Endodermal cell (in vitro differentiated cells): ENCODE measurements around the gene AAMDC. TPM values are rescaled to one million over a fixed set of nuclear protein-coding genes. Genes with fewer than 3 reads are reported as not detected.
A peak's percentile ranks its signal among the peaks of the same experiment; 100 is the strongest.
"Not testable (repeated sequence)": the region's sequence is repeated elsewhere in the genome, so short reads cannot be mapped to it uniquely, and the experiment has no call there.

Source experiments
- DNase-seq: peaks from one replicate; pipeline ENCODE4 v3.0.0-alpha.2; 2017
- H3K27ac ChIP-seq: 2 replicates; pipeline ENCODE4 v1.5.1; 2013; ENCODE audit warnings: mild to moderate bottlenecking, low read depth, low read length, moderate library complexity
- H3K27me3 ChIP-seq: 2 replicates; pipeline ENCODE4 v1.6.1; 2013; ENCODE audit warnings: mild to moderate bottlenecking, low read length, moderate library complexity; ENCODE audit not compliant: insufficient read depth, control insufficient read depth, poor library complexity, severe bottlenecking
- H3K36me3 ChIP-seq: 2 replicates; pipeline ENCODE4 v1.7.0; 2013; ENCODE audit warnings: mild to moderate bottlenecking, low read length, moderate library complexity; ENCODE audit not compliant: control insufficient read depth, insufficient read depth
- H3K4me1 ChIP-seq: one replicate; pipeline ENCODE4 v1.7.0; 2013; ENCODE audit warnings: low read length; ENCODE audit not compliant: control insufficient read depth, insufficient read depth
- H3K4me3 ChIP-seq: 2 replicates; pipeline ENCODE4 v1.5.1; 2013; ENCODE audit warnings: mild to moderate bottlenecking, low read length, moderate library complexity
- H3K9ac ChIP-seq: 2 replicates; pipeline ENCODE4 v1.6.1; 2013; ENCODE audit warnings: mild to moderate bottlenecking, low read length, moderate library complexity; ENCODE audit not compliant: poor library complexity, severe bottlenecking; ENCODE audit errors: extremely low read depth
- H3K9me3 ChIP-seq: 2 replicates; pipeline ENCODE4 v1.6.1; 2013; ENCODE audit warnings: mild to moderate bottlenecking, low read length, moderate library complexity; ENCODE audit not compliant: control insufficient read depth
- H3K27ac Mint-ChIP-seq: 2 replicates; pipeline ENCODE4 v1.8.0; 2020; ENCODE audit warnings: mixed read lengths
- H3K27me3 Mint-ChIP-seq: 2 replicates; pipeline ENCODE4 v1.8.0; 2021; ENCODE audit warnings: mild to moderate bottlenecking, mixed read lengths; ENCODE audit not compliant: insufficient read depth
- H3K36me3 Mint-ChIP-seq: 2 replicates; pipeline ENCODE4 v1.8.0; 2020; ENCODE audit warnings: low read depth, mixed read lengths
- H3K4me1 Mint-ChIP-seq: 2 replicates; pipeline ENCODE4 v1.8.0; 2020; ENCODE audit warnings: mixed read lengths
- H3K4me3 Mint-ChIP-seq: 2 replicates; pipeline ENCODE4 v1.8.0; 2020; ENCODE audit warnings: mild to moderate bottlenecking, moderate library complexity, mixed read lengths
- H3K9me3 Mint-ChIP-seq: 2 replicates; pipeline ENCODE4 v1.8.0; 2020; ENCODE audit warnings: mild to moderate bottlenecking, mixed read lengths
- CTCF ChIP-seq: fragments of 200-600 bp; sonication (generic); conservative IDR thresholded peaks from 2 replicates; pipeline ENCODE4 v1.5.0; 2021; ENCODE audit warnings: antibody characterized with exemption, mild to moderate bottlenecking
- WGBS, 2 experiments: methylation state at CpG; one replicate each; pipeline versions ENCODE4 v1.1.5 to v1.1.7; 2013; ENCODE audit warnings: missing lambda C conversion rate in 2 of 2, mixed read lengths in 1 of 2; ENCODE audit not compliant: insufficient coverage in 1 of 2, insufficient read length in 1 of 2; 5-methylcytosine and 5-hydroxymethylcytosine counted together
- total RNA-seq, 2 donors: library from RNA; stranded (reverse); fragmentation: NEBNext Ultra II Directional in 1 of 2; extraction: Animal tissue kit (Norgen Biotek cat#: 25700) in 1 of 2; gene quantifications; 2 replicates in 1 of 2; 3 replicates in 1 of 2; pipeline ENCODE4 v1.2.1, GENCODE V29; 2021

The AAMDC gene
- total RNA-seq, 2 donors from 2014 or later: 19.0 to 27.0 TPM

- Histone ChIP-seq H3K4me1 (peaks cover 2% of the 10 kb centered on the region), H3K36me3 (peaks cover 31% of the 10 kb centered on the region), H3K4me3 (no peak overlapping the region), H3K27ac (no peak overlapping the region), H3K9ac (no peak overlapping the region), H3K27me3 (no peaks in the 10 kb centered on the region), H3K9me3 (no peaks in the 10 kb centered on the region)
- H3K9me3 Mint-ChIP-seq: peaks cover 6% of the 10 kb centered on the region
- 95% methylated on average over 15 to 18 of the region's 18 CpGs for WGBS, 2 experiments
- H3K4me3 Mint-ChIP-seq: no peak overlapping the region
- peaks cover 48% of the 10 kb centered on the region for H3K36me3 Mint-ChIP-seq
- no peak overlapping the region for H3K27ac Mint-ChIP-seq
- H3K4me1 Mint-ChIP-seq: peaks cover 9% of the 10 kb centered on the region
- H3K27me3 Mint-ChIP-seq: no peaks in the 10 kb centered on the region
- TF ChIP-seq CTCF: no peak
- no peak for DNase-seq
These were observed 65.5 kb downstream of the AAMDC start for GRCh38 chr11:77886401-77886800.

- DNase-seq, H3K27ac ChIP-seq, H3K9ac ChIP-seq, H3K9me3 ChIP-seq, H3K27ac Mint-ChIP-seq, H3K9me3 Mint-ChIP-seq, H3K4me3 ChIP-seq, H3K4me3 Mint-ChIP-seq, H3K4me1 ChIP-seq, H3K27me3 ChIP-seq, H3K27me3 Mint-ChIP-seq: not testable (repeated sequence)
- Mint-ChIP-seq H3K4me1 (peaks cover 12% of the 10 kb centered on the region), H3K36me3 (peaks cover 51% of the 10 kb centered on the region)
- 80 to 94% methylated on average over 1 to 4 of the region's 5 CpGs for WGBS, 2 experiments
- peaks cover 20% of the 10 kb centered on the region for H3K36me3 ChIP-seq
These were observed 68.1 kb downstream of the AAMDC start for GRCh38 chr11:77889045-77889444.

DNA sequence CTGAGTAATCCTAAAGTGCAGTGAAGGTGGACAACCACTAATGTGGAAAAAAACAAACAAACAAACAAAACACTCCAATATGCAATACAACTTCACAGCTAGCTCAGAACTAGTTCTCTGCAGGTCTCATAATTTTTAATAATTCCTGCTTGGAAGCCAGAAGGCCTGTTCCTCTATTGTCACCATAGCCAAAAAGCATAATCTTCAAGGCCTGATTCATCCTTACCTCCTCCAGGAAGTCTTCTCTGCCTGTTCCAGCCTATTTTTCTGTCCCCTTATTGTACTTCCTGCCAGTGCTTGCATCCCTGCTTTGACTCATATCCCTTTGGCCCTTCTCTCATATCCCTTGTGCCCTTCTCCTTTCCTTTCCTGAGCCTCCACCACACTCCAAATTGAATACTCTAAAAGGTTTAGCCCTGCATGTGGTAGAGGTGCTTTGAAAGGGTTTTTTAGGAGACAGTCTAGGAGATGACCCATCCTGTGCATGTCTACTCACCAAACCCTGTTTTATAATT, 69.2 kb downstream of the AAMDC start:
- Mint-ChIP-seq H3K36me3 (peaks cover 49% of the 10 kb centered on the region), H3K4me1 (peaks cover 12% of the 10 kb centered on the region)
- not testable (repeated sequence) for H3K4me3 Mint-ChIP-seq, H3K9ac ChIP-seq, H3K27ac Mint-ChIP-seq, H3K27ac ChIP-seq, H3K4me3 ChIP-seq, H3K27me3 ChIP-seq, DNase-seq, H3K9me3 ChIP-seq, H3K27me3 Mint-ChIP-seq, H3K4me1 ChIP-seq, H3K9me3 Mint-ChIP-seq
- H3K36me3 ChIP-seq: peaks cover 16% of the 10 kb centered on the region

- not testable (repeated sequence) for H3K9me3 Mint-ChIP-seq, H3K9me3 ChIP-seq, H3K27me3 Mint-ChIP-seq, DNase-seq, H3K27ac ChIP-seq, H3K9ac ChIP-seq, H3K4me3 ChIP-seq, H3K4me1 ChIP-seq, H3K27ac Mint-ChIP-seq, H3K27me3 ChIP-seq, H3K4me3 Mint-ChIP-seq
- Mint-ChIP-seq H3K4me1 (peaks cover 13% of the 10 kb centered on the region), H3K36me3 (peaks cover 47% of the 10 kb centered on the region)
- H3K36me3 ChIP-seq: peaks cover 16% of the 10 kb centered on the region
- 70% methylated on average over 2 to 4 of the region's 4 CpGs for WGBS, 2 experiments
These were observed 69.7 kb downstream of the AAMDC start for GRCh38 chr11:77890619-77891056.

DNA sequence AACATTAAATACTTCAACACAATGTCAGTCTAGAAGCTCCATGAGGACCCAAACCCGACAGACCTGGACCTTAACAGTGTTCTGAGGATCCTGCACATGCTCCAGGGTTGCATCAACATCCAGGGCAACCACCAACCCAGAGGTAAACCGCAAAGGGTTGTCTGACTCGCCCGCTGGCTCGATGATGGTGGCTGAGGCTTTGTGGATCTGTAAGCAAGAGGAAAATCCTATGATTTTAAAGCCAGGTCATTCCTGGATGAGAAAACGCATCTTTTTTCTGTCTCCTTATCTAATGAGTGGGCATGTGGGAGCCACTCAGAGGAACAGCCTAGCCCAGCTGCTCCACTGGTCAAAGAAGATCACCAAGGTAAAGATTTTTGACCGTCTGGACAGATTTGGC, 70.3 kb downstream of the AAMDC start:
- H3K9me3 Mint-ChIP-seq, H3K4me3 Mint-ChIP-seq, H3K27me3 Mint-ChIP-seq, DNase-seq, H3K4me3 ChIP-seq, H3K9ac ChIP-seq, H3K27me3 ChIP-seq, H3K4me1 ChIP-seq, H3K9me3 ChIP-seq, H3K27ac ChIP-seq: not testable (repeated sequence)
- Mint-ChIP-seq H3K27ac (peak overlapping the region; percentile 58), H3K36me3 (peaks cover 41% of the 10 kb centered on the region), H3K4me1 (peaks cover 18% of the 10 kb centered on the region)
- 98% methylated on average over 5 to 7 of the region's 7 CpGs for WGBS, 2 experiments
- H3K36me3 ChIP-seq: peaks cover 11% of the 10 kb centered on the region

DNA sequence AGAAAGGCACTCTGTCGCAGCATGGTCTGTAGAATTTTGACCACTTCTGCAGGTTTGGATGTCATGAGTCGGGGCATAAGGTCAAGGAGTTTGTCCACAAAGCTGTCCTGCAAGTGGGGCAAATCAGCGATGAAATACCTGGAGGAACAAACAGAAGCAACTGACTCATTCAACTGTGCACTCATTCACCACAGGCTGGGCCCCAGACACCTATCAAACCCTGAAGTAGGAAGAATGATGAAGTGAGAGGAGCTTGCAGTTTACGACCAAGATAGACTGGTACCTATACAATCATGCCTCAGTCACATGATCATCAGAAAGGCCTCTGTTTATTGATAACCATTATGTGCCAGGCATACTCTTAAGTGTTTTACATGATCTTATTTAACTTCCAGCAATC, 70.8 kb downstream of the AAMDC start:
- not testable (repeated sequence) for H3K4me3 ChIP-seq, H3K27me3 Mint-ChIP-seq, H3K27ac ChIP-seq, H3K9me3 Mint-ChIP-seq, H3K9me3 ChIP-seq, H3K4me1 ChIP-seq, H3K36me3 ChIP-seq, H3K9ac ChIP-seq, H3K4me3 Mint-ChIP-seq, H3K27ac Mint-ChIP-seq, DNase-seq, H3K27me3 ChIP-seq
- Mint-ChIP-seq H3K4me1 (peaks cover 18% of the 10 kb centered on the region), H3K36me3 (peaks cover 38% of the 10 kb centered on the region)
- no CpG with 5 or more reads among the region's 4 CpGs for WGBS, 2 experiments
